ENCODE measurements around the gene LRRC14B. TPM values are rescaled to one million over a fixed set of nuclear protein-coding genes. Genes with fewer than 3 reads are reported as not detected.

LRRC14B gene
- polyA plus RNA-seq, 1 donor (not counting 4 experiments of a cell fraction or from before 2014, with no cell fraction given), result not detected

GRCh38 chr5:204462-204861 is 13.2 kb downstream of the LRRC14B start:
- Histone ChIP-seq H4K20me1 (ENCODE audit: control insufficient read depth, extremely low read depth, insufficient read depth, low read length) (peaks cover 2% of the 10 kb centered on the region), H3K4me2 (ENCODE audit: control insufficient read depth, extremely low read depth, insufficient read depth, low read depth, low read length) (no peak overlapping the region), H3K9me3 (ENCODE audit: control insufficient read depth, low read depth, low read length) (no peaks in the 10 kb centered on the region), H3K79me2 (ENCODE audit: control insufficient read depth, insufficient read depth, low read length) (peaks cover 26% of the 10 kb centered on the region), H3K27me3 (ENCODE audit: control insufficient read depth, extremely low read depth, insufficient read depth, low read length) (no peaks in the 10 kb centered on the region), H3K9ac (ENCODE audit: control insufficient read depth, extremely low read depth, insufficient read depth, low read length) (no peak overlapping the region), H2AFZ (ENCODE audit: control insufficient read depth, low read length) (no peak overlapping the region), H3K4me1 (ENCODE audit: control insufficient read depth, extremely low read depth, insufficient read depth, low read length) (no peaks in the 10 kb centered on the region), H3K36me3 (ENCODE audit: control insufficient read depth in 2 of 2, extremely low read depth in 1 of 2, insufficient read depth in 2 of 2, low read length in 2 of 2) (peaks cover 10 to 22% of the 10 kb centered on the region in 2 experiments), H3K9me1 (ENCODE audit: control insufficient read depth, extremely low read depth, insufficient read depth, low read length) (no peaks in the 10 kb centered on the region), H3K27ac (ENCODE audit: control insufficient read depth, insufficient read depth, low read length) (no peak overlapping the region), H3K4me3 (ENCODE audit: control insufficient read depth in 2 of 3, extremely low read depth in 1 of 3, insufficient read depth in 2 of 3, low read depth in 1 of 3, low read length in 3 of 3) (no peak overlapping the region)
- FAIRE-seq, result no peak
- DNase-seq (ENCODE audit: low read depth, low spot score), result no peak
- dilution Hi-C loops (cut with MboI; ENCODE audit: extremely low pct_ligation_motif_present, low sequenced_read_pairs), result no loop called here
- TF ChIP-seq CTCF (optimal IDR thresholded peaks at IDR 0.05 in 1 of 3, IDR thresholded peaks at IDR 0.05 in 1 of 3, conservative IDR thresholded peaks at IDR 0.05 in 1 of 3; ENCODE audit: extremely low read depth in 1 of 3, insufficient read depth in 2 of 3, low read length in 3 of 3), result no peak
- no peak for TF ChIP-seq EZH2 (IDR thresholded peaks at IDR 0.05; ENCODE audit: low read length)

GRCh38 chr5:204966-205670 is 13.8 kb downstream of the LRRC14B start:
- Histone ChIP-seq H3K9me3 (ENCODE audit: control insufficient read depth, low read depth, low read length) (no peaks in the 10 kb centered on the region), H2AFZ (ENCODE audit: control insufficient read depth, low read length) (no peak overlapping the region), H3K79me2 (ENCODE audit: control insufficient read depth, insufficient read depth, low read length) (peaks cover 33% of the 10 kb centered on the region), H3K36me3 (ENCODE audit: control insufficient read depth in 2 of 2, extremely low read depth in 1 of 2, insufficient read depth in 2 of 2, low read length in 2 of 2) (peaks cover 10 to 22% of the 10 kb centered on the region in 2 experiments), H3K9me1 (ENCODE audit: control insufficient read depth, extremely low read depth, insufficient read depth, low read length) (no peaks in the 10 kb centered on the region), H3K27me3 (ENCODE audit: control insufficient read depth, extremely low read depth, insufficient read depth, low read length) (no peaks in the 10 kb centered on the region), H4K20me1 (ENCODE audit: control insufficient read depth, extremely low read depth, insufficient read depth, low read length) (peaks cover 2% of the 10 kb centered on the region), H3K4me2 (ENCODE audit: control insufficient read depth, extremely low read depth, insufficient read depth, low read depth, low read length) (no peak overlapping the region), H3K27ac (ENCODE audit: control insufficient read depth, insufficient read depth, low read length) (no peak overlapping the region), H3K4me1 (ENCODE audit: control insufficient read depth, extremely low read depth, insufficient read depth, low read length) (no peaks in the 10 kb centered on the region), H3K9ac (ENCODE audit: control insufficient read depth, extremely low read depth, insufficient read depth, low read length) (no peak overlapping the region), H3K4me3 (ENCODE audit: control insufficient read depth in 2 of 3, extremely low read depth in 1 of 3, insufficient read depth in 2 of 3, low read depth in 1 of 3, low read length in 3 of 3) (no peak overlapping the region)
- dilution Hi-C loops (cut with MboI; ENCODE audit: extremely low pct_ligation_motif_present, low sequenced_read_pairs), result no loop called here
- FAIRE-seq (no peak), DNase-seq (ENCODE audit: low read depth, low spot score) (no peak)
- TF ChIP-seq EZH2 (IDR thresholded peaks at IDR 0.05; ENCODE audit: low read length), result no peak
- no peak for TF ChIP-seq CTCF (optimal IDR thresholded peaks at IDR 0.05 in 1 of 3, IDR thresholded peaks at IDR 0.05 in 1 of 3, conservative IDR thresholded peaks at IDR 0.05 in 1 of 3; ENCODE audit: extremely low read depth in 1 of 3, insufficient read depth in 2 of 3, low read length in 3 of 3)
